Smooth muscle cell (in vitro differentiated cells): ENCODE results near the gene PHF5A. TPM values are rescaled to one million over a fixed set of nuclear protein-coding genes. Genes with fewer than 3 reads are reported as not detected.

ENCODE experiments used
- DNase-seq: peaks from one replicate; lab custom pipeline; 2025; ENCODE audit not compliant: unreplicated experiment; lab: John Stamatoyannopoulos, UW
- H2AFZ ChIP-seq: fragments of 200-600 bp; sonication (generic); 2 replicates; pipeline ENCODE4 v1.6.0; 2016; ENCODE audit warnings: antibody characterized with exemption, low read depth, mild to moderate bottlenecking
- H3F3A ChIP-seq: fragments of 200-600 bp; sonication (generic); 2 replicates; pipeline ENCODE4 v1.6.0; 2017; ENCODE audit warnings: antibody characterized with exemption, low read depth
- H3K27ac ChIP-seq: fragments of 200-600 bp; sonication (generic); 2 replicates; pipeline ENCODE4 v1.5.1; 2016; ENCODE audit warnings: low read depth, mild to moderate bottlenecking
- H3K27me3 ChIP-seq: fragments of 200-600 bp; sonication (generic); 2 replicates; pipeline ENCODE4 v1.6.1; 2016; ENCODE audit warnings: low read depth, mild to moderate bottlenecking
- H3K36me3 ChIP-seq: fragments of 200-600 bp; sonication (generic); 2 replicates; pipeline ENCODE4 v1.5.1; 2016; ENCODE audit warnings: low read depth
- H3K4me1 ChIP-seq: fragments of 200-600 bp; sonication (generic); 2 replicates; pipeline ENCODE4 v1.5.1; 2016; ENCODE audit warnings: low read depth
- H3K4me2 ChIP-seq: fragments of 200-600 bp; sonication (generic); 2 replicates; pipeline ENCODE4 v1.6.0; 2016; ENCODE audit warnings: mild to moderate bottlenecking
- H3K4me3 ChIP-seq: fragments of 200-600 bp; sonication (generic); 2 replicates; pipeline ENCODE4 v1.5.1; 2016; ENCODE audit warnings: mild to moderate bottlenecking
- H3K79me2 ChIP-seq: fragments of 200-600 bp; sonication (generic); 2 replicates; pipeline ENCODE4 v1.6.0; 2016; ENCODE audit warnings: low read depth, mild to moderate bottlenecking
- H3K9ac ChIP-seq: fragments of 200-600 bp; sonication (generic); 2 replicates; pipeline ENCODE4 v1.6.0; 2016; ENCODE audit warnings: low read depth
- H3K9me3 ChIP-seq: fragments of 200-600 bp; sonication (generic); replicated peaks from 2 replicates; pipeline ENCODE4 v1.5.1; 2016; ENCODE audit warnings: low read depth
- H4K20me1 ChIP-seq: fragments of 200-600 bp; sonication (generic); 2 replicates; pipeline ENCODE4 v1.6.0; 2016; ENCODE audit warnings: low read depth
- WGBS: methylation state at CpG from one replicate; pipeline ENCODE4 v1.1.7; 2016; ENCODE audit warnings: low lambda C conversion rate; 5-methylcytosine and 5-hydroxymethylcytosine counted together
- polyA plus RNA-seq: library from polyadenylated mRNA; unstranded; fragments of >200 nt; fragmentation: Nextera tagmentation; extraction: Ambion mirVana; gene quantifications from 2 replicates; pipeline ENCODE4 v1.2.1, GENCODE V29; 2016
- total RNA-seq: library from RNA; depleted of rRNA; stranded (reverse); fragments of >200 nt; gene quantifications from 2 replicates; pipeline ENCODE4 v1.2.3, GENCODE V29; 2014
- TF ChIP-seq, protein P1 (sequence below): fragments of 200-600 bp; sonication (generic); IDR thresholded peaks from 2 replicates; pipeline ENCODE4 v1.5.1; 2017; ENCODE audit warnings: borderline replicate concordance, mild to moderate bottlenecking, antibody characterized with exemption; ENCODE audit not compliant: insufficient read depth, poor library complexity, severe bottlenecking

Gene PHF5A
- total and polyA plus RNA-seq, 2 experiments from 2014 or later: 19.4 to 28.3 TPM

DNA sequence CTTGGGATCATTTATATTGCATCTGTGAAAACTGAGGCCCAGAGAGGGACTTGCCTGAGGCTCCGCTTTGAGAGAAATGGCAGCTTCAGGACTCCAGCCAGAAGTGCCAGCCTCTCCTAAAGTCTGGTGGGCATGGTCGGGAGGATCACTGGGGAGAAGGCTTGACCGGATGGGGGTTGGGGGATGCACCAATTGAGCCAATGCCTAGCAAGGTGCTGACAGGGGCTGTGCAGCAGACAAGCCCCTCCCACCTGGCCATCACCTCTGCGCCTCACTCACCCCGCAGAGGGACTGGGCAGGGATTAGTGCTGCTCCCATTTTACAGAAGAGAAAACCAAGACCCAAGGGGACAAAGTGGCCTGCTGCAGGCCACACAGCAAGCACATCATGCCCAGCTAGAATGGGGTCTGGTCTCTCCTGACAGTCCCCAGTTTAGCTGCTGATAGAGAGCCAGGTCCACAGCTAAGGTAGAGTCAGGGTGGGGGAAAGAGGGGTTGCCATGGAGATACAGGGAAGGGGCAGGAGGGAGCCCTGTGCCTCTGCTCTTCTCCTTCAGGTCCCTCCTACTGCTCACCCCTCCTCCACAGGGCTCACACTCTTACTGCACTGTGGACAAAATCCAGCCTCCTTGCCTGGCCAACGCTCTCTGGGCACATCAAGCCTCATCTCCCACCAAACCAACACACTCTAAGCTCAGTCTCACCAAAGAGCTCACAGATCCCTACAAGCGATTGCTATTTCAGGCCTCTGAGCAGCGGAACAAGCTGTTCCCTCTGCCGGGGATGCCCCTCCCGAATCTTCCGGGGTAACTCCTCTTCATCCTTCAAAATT is 57.3 kb downstream of the PHF5A start:
- 95% methylated on average over 11 of the region's 11 CpGs for WGBS
- Histone ChIP-seq H3K27ac (no peak overlapping the region), H3K9me3 (no peaks in the 10 kb centered on the region), H3F3A (no peaks in the 10 kb centered on the region), H3K4me2 (no peak overlapping the region), H3K79me2 (no peaks in the 10 kb centered on the region), H3K4me3 (no peak overlapping the region), H3K36me3 (no peaks in the 10 kb centered on the region), H3K4me1 (peaks cover 11% of the 10 kb centered on the region), H4K20me1 (no peaks in the 10 kb centered on the region), H3K27me3 (no peaks in the 10 kb centered on the region), H2AFZ (no peak overlapping the region), H3K9ac (no peak overlapping the region)
- DNase-seq: no peak
- TF ChIP-seq, protein P1, sequence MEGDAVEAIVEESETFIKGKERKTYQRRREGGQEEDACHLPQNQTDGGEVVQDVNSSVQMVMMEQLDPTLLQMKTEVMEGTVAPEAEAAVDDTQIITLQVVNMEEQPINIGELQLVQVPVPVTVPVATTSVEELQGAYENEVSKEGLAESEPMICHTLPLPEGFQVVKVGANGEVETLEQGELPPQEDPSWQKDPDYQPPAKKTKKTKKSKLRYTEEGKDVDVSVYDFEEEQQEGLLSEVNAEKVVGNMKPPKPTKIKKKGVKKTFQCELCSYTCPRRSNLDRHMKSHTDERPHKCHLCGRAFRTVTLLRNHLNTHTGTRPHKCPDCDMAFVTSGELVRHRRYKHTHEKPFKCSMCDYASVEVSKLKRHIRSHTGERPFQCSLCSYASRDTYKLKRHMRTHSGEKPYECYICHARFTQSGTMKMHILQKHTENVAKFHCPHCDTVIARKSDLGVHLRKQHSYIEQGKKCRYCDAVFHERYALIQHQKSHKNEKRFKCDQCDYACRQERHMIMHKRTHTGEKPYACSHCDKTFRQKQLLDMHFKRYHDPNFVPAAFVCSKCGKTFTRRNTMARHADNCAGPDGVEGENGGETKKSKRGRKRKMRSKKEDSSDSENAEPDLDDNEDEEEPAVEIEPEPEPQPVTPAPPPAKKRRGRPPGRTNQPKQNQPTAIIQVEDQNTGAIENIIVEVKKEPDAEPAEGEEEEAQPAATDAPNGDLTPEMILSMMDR: no peak

DNA sequence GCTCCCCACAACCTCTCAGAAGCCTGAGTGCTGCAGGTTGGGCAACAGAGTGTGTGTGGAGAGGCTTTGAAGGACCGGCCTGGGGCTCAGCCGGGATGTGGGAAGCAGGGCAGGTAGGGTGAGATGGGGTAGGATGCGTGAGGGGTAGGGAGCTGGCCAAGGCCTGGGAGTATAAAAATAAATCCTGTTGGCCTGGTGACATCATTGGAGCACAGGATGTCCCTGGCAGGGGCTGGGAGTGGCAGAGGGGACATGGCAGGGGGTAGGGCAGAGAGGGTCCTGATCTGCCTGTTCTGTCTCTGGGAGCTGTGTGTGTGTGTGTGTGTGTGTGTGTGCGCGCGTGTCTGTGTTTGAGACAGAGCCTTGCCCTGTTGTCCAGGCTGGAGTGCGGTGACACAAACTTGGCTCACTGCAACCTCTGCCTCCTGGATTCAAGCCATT is 58.2 kb downstream of the PHF5A start:
- no peaks in the 10 kb centered on the region for H3K27me3 ChIP-seq
- no peaks in the 10 kb centered on the region for H4K20me1 ChIP-seq
- H3K9ac ChIP-seq: no peak overlapping the region
- no peak overlapping the region for H3K4me2 ChIP-seq
- peaks cover 11% of the 10 kb centered on the region for H3K4me1 ChIP-seq
- H2AFZ ChIP-seq: no peak overlapping the region
- DNase-seq: no peak
- no peaks in the 10 kb centered on the region for H3K79me2 ChIP-seq
- H3K4me3 ChIP-seq: no peak overlapping the region
- H3K27ac ChIP-seq: no peak overlapping the region
- no peaks in the 10 kb centered on the region for H3K36me3 ChIP-seq
- WGBS: 94% methylated on average over 4 of the region's 7 CpGs
- no peaks in the 10 kb centered on the region for H3F3A ChIP-seq
- TF ChIP-seq, protein P1: no peak
- H3K9me3 ChIP-seq: no peaks in the 10 kb centered on the region

Other genes starting within 250 kb of the PHF5A start
- gene CHADL, start 227.8 kb downstream of the PHF5A start, total RNA-seq: 1.2 TPM in 1 of 2 replicates, not detected in the other
- 0.17 and 2.2 TPM in 2 replicates for gene CHADL, start 227.8 kb downstream of the PHF5A start, polyA plus RNA-seq
- 20.6 and 24.8 TPM in 2 replicates for gene RANGAP1, start 182.5 kb downstream of the PHF5A start, total RNA-seq
- gene RANGAP1, start 182.5 kb downstream of the PHF5A start, polyA plus RNA-seq: 21.7 and 38.4 TPM in 2 replicates
- 20.3 and 20.6 TPM in 2 replicates for gene ZC3H7B, start 167.2 kb downstream of the PHF5A start, total RNA-seq
- 3.7 and 5.5 TPM in 2 replicates for gene ZC3H7B, start 167.2 kb downstream of the PHF5A start, polyA plus RNA-seq
- gene TEF, start 86.8 kb downstream of the PHF5A start, total RNA-seq: 6.4 and 7.7 TPM in 2 replicates
- 7.6 and 9.0 TPM in 2 replicates for gene TEF, start 86.8 kb downstream of the PHF5A start, polyA plus RNA-seq
- gene TOB2, start 21.9 kb downstream of the PHF5A start, total RNA-seq: 17.9 and 19.7 TPM in 2 replicates
- 25.6 and 27.0 TPM in 2 replicates for gene TOB2, start 21.9 kb downstream of the PHF5A start, polyA plus RNA-seq
- gene ACO2, start 425 bp upstream of the PHF5A start, total RNA-seq: 33.0 and 33.4 TPM in 2 replicates
- gene ACO2, start 425 bp upstream of the PHF5A start, polyA plus RNA-seq: 72.1 and 85.5 TPM in 2 replicates
- gene POLR3H, start 75.8 kb upstream of the PHF5A start, total RNA-seq: 10.9 and 12.1 TPM in 2 replicates
- 20.3 and 26.7 TPM in 2 replicates for gene POLR3H, start 75.8 kb upstream of the PHF5A start, polyA plus RNA-seq
- 2.9 and 3.1 TPM in 2 replicates for gene CSDC2, start 92.3 kb upstream of the PHF5A start, total RNA-seq
- gene CSDC2, start 92.3 kb upstream of the PHF5A start, polyA plus RNA-seq: 5.9 and 9.1 TPM in 2 replicates
- gene PMM1, start 121.1 kb upstream of the PHF5A start, total RNA-seq: 19.5 and 24.7 TPM in 2 replicates
- 71.9 and 87.3 TPM in 2 replicates for gene PMM1, start 121.1 kb upstream of the PHF5A start, polyA plus RNA-seq
- 12.0 and 16.9 TPM in 2 replicates for gene DESI1, start 152.4 kb upstream of the PHF5A start, total RNA-seq
- gene DESI1, start 152.4 kb upstream of the PHF5A start, polyA plus RNA-seq: 14.3 and 17.6 TPM in 2 replicates
- 186 and 200 TPM in 2 replicates for gene XRCC6, start 152.6 kb upstream of the PHF5A start, total RNA-seq
- 255 and 264 TPM in 2 replicates for gene XRCC6, start 152.6 kb upstream of the PHF5A start, polyA plus RNA-seq
- gene SNU13, start 220.2 kb upstream of the PHF5A start, total RNA-seq: 98.2 and 142 TPM in 2 replicates
- gene SNU13, start 220.2 kb upstream of the PHF5A start, polyA plus RNA-seq: 239 and 250 TPM in 2 replicates
- 0.18 and 0.49 TPM in 2 replicates for gene MEI1, start 230.8 kb upstream of the PHF5A start, total RNA-seq
- 2.6 and 3.2 TPM in 2 replicates for gene MEI1, start 230.8 kb upstream of the PHF5A start, polyA plus RNA-seq